Common myeloid progenitor, CD34-positive (primary cell): ENCODE results near the gene ZDHHC8.

Source experiments
- CTCF ChIA-PET: fragments of 350-600 bp; sonication (Branson Sonifier 250); formaldehyde crosslinking; loops from one replicate; lab custom pipeline; 2021; ENCODE audit warnings: antibody characterized with exemption; lab: Charles Lee
- POLR2A ChIA-PET: fragments of 350-600 bp; sonication (Branson Sonifier 250); formaldehyde crosslinking; loops from one replicate; lab custom pipeline; 2021; ENCODE audit warnings: antibody characterized with exemption; lab: Charles Lee
- DNase-seq, 3 donors: peaks; one replicate each; pipeline versions ENCODE4 v3.0.0 to v3.0.0-alpha.2; 2013
- H3K27ac ChIP-seq, 2 experiments: 1 replicate in 1 of 2; 2 replicates in 1 of 2; pipeline ENCODE4 v1.7.0; 2013; ENCODE audit warnings: inconsistent platforms in 2 of 2, low read length in 2 of 2, mild to moderate bottlenecking in 2 of 2, low read depth in 1 of 2, moderate library complexity in 1 of 2; ENCODE audit not compliant: severe bottlenecking in 2 of 2, insufficient read depth in 1 of 2, poor library complexity in 1 of 2
- H3K27me3 ChIP-seq, 5 experiments: replicated peaks in 2 of 5; 1 replicate in 3 of 5; 2 replicates in 2 of 5; pipeline versions ENCODE4 v1.6.1 to v1.7.0; 2013; ENCODE audit warnings: low read length in 4 of 5, mild to moderate bottlenecking in 2 of 5, moderate library complexity in 2 of 5, inconsistent platforms in 1 of 5; ENCODE audit not compliant: insufficient read depth in 5 of 5, control insufficient read depth in 4 of 5
- H3K36me3 ChIP-seq, 4 experiments: 1 replicate in 2 of 4; 2 replicates in 2 of 4; pipeline versions ENCODE4 v1.6.1 to v1.7.0; 2013; ENCODE audit warnings: low read length in 3 of 4, control low read depth in 1 of 4, mild to moderate bottlenecking in 1 of 4; ENCODE audit not compliant: control insufficient read depth in 4 of 4, insufficient read depth in 4 of 4
- H3K4me1 ChIP-seq, 4 experiments: 1 replicate in 3 of 4; 2 replicates in 1 of 4; pipeline versions ENCODE4 v1.6.1 to v1.7.1; 2013; ENCODE audit warnings: low read length in 3 of 4, mild to moderate bottlenecking in 3 of 4, control low read depth in 1 of 4, inconsistent platforms in 1 of 4, moderate library complexity in 1 of 4; ENCODE audit not compliant: control insufficient read depth in 4 of 4, insufficient read depth in 4 of 4; ENCODE audit errors: control extremely low read depth in 1 of 4
- H3K4me3 ChIP-seq, 7 experiments: 1 replicate in 4 of 7; 2 replicates in 3 of 7; pipeline versions ENCODE4 v1.5.1 to v1.7.0; 2013; ENCODE audit warnings: mild to moderate bottlenecking in 7 of 7, low read length in 6 of 7, moderate library complexity in 6 of 7, inconsistent platforms in 2 of 7, low read depth in 2 of 7, control low read depth in 1 of 7; ENCODE audit not compliant: insufficient read depth in 4 of 7, control insufficient read depth in 1 of 7; ENCODE audit errors: extremely low read depth in 1 of 7
- H3K9me3 ChIP-seq, 5 experiments: 1 replicate in 4 of 5; 2 replicates in 1 of 5; pipeline versions ENCODE4 v1.6.1 to v1.7.1; 2013; ENCODE audit warnings: low read length in 4 of 5, mild to moderate bottlenecking in 2 of 5, inconsistent platforms in 1 of 5, low read depth in 1 of 5, moderate library complexity in 1 of 5; ENCODE audit not compliant: control insufficient read depth in 4 of 5, insufficient read depth in 2 of 5; ENCODE audit errors: control extremely low read depth in 1 of 5
- WGBS: methylation state at CpG from one replicate; pipeline ENCODE4 v1.1.5; 2013; ENCODE audit not compliant: insufficient coverage; 5-methylcytosine and 5-hydroxymethylcytosine counted together

Gene ZDHHC8

GRCh38 chr22:20165913-20166312, 34.3 kb downstream of the ZDHHC8 start:
- no peak for DNase-seq
- 93% methylated on average over 4 of the region's 7 CpGs for WGBS
- H3K4me1 ChIP-seq: peaks cover 0 to 14% (median 7%) of the 10 kb centered on the region in 4 experiments
- no peaks in the 10 kb centered on the region for H3K27me3 ChIP-seq
- H3K4me3 ChIP-seq: no peak overlapping the region
- ChIA-PET CTCF (interaction anchor here (1.7 to 2.1 kb wide), 2 partner anchors 9 to 73 kb away, joined by 4 to 7 read pairs; no protein-coding TSS in a partner anchor), POLR2A (no interaction called here)
- H3K27ac ChIP-seq: no peak overlapping the region
- no peaks in the 10 kb centered on the region for H3K36me3 ChIP-seq
- no peaks in the 10 kb centered on the region for H3K9me3 ChIP-seq

- no peak for DNase-seq
- Histone ChIP-seq H3K9me3 (no peaks in the 10 kb centered on the region), H3K36me3 (no peaks in the 10 kb centered on the region), H3K27ac (no peak overlapping the region), H3K4me3 (no peak overlapping the region), H3K4me1 (peaks cover 0 to 6% (median 1%) of the 10 kb centered on the region in 4 experiments), H3K27me3 (no peaks in the 10 kb centered on the region)
- CTCF ChIA-PET: interaction anchor here (1.1 to 2.1 kb wide), 2 partner anchors 10 to 72 kb away, joined by 3 to 7 read pairs; no protein-coding TSS in a partner anchor
- POLR2A ChIA-PET: no interaction called here
- WGBS: 98% methylated on average over 7 of the region's 9 CpGs
Observed at GRCh38 chr22:20166703-20167102, 35.1 kb downstream of the ZDHHC8 start.

DNA sequence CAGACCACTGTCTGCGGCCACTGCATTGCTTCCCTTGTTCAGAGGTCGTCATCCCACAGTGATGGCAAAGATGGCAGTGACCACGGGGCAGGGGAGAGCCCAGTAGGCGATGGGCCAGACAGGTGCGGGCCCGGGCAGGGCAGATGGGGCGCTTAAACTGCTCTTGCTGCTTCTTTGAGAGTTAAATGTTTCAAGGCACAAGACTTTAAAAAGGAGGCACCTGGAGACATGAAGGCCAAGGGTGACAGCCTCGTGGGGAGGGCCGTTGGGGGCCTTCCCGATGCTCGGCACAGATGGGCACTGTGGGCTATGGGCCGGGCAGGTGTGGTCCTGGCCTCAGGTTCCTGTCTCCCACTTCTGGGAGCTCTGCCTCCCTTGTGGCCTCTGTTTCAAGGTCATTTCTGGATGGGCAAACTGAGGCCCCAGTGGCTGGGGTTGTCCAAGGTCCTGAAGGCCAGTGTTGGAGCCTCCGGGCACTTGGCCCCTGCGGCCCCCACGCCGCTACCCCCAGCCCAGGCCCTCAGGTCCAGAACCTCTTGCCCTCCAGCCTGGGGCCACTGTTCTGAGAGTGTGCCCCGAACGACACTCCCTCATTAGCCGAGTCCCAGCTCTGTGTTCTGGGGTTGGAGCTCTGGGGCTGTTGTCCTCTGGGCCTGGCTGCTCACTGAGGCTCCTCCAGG, 36.2 kb downstream of the ZDHHC8 start:
- 86% methylated on average over 19 of the region's 19 CpGs for WGBS
- DNase-seq: no peak
- POLR2A ChIA-PET: no interaction called here
- Histone ChIP-seq H3K4me3 (no peak overlapping the region), H3K9me3 (no peaks in the 10 kb centered on the region), H3K36me3 (no peaks in the 10 kb centered on the region), H3K4me1 (peaks cover 0 to 4% (median 0%) of the 10 kb centered on the region in 4 experiments), H3K27me3 (no peaks in the 10 kb centered on the region), H3K27ac (no peak overlapping the region)
- CTCF ChIA-PET: interaction anchor here (0.8 to 2.1 kb wide), 4 partner anchors 9 to 71 kb away, joined by 3 to 7 read pairs (median 4); no protein-coding TSS in a partner anchor

DNA sequence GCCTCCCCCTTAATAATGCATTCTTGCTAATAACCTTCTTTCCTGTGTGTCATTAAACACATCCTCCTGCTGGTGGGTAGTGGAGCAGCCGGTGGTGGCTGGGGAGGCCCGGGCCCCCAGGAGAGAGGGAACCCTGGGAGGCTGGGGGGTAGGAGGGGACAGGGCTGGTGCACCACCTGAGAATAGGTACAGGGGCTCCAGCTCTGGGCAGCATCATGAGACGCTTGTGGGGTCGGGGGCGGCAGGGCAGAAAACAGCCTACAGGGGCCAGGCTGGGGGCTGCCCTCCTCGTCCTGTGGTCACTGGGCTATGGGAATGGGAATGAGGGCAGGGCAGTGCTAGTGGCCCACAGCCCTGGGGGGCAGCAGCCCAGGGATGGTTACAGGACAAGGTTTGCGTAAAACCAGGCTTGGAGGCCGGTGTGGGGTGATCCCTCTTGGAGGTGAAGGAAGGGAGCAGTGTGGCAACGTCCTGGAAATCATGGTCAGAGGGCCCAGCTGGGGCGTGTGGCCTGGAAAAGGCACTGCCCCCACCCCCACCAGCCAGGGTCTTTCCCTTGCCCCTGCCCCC, 37.7 kb downstream of the ZDHHC8 start:
- H3K4me3 ChIP-seq: no peak overlapping the region
- H3K36me3 ChIP-seq: no peaks in the 10 kb centered on the region
- peaks cover 0 to 4% (median 0%) of the 10 kb centered on the region in 4 experiments for H3K4me1 ChIP-seq
- WGBS: 97% methylated on average over 7 of the region's 10 CpGs
- ChIA-PET POLR2A (no interaction called here), CTCF (interaction anchor here (1.7 kb wide), 1 partner anchor 9 kb away, joined by 4 read pairs; no protein-coding TSS in a partner anchor)
- no peak for DNase-seq
- no peaks in the 10 kb centered on the region for H3K27me3 ChIP-seq
- H3K27ac ChIP-seq: no peak overlapping the region
- no peaks in the 10 kb centered on the region for H3K9me3 ChIP-seq

DNA sequence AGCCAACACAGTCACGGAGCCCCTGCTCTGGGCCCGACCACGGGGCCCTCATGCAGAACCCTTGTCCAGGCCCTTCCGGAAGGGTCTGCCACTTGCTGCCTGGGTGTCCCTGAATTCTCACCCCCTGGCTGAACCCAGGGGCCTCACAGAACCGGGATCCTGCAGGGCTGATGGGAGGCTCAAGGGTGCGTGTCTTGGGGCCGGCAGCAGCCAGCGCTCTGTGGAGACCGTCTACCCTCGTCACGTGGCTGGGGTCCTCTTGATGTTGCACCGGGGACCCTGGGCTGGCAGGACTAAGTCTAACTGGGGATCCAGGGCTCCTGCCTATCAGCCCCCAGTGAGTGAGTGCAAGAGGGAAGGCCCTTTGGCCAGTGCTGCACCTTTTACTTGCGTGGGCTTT, 38.6 kb downstream of the ZDHHC8 start:
- Histone ChIP-seq H3K4me3 (no peak overlapping the region), H3K27me3 (no peaks in the 10 kb centered on the region), H3K4me1 (peaks cover 0 to 3% (median 0%) of the 10 kb centered on the region in 4 experiments), H3K27ac (no peak overlapping the region), H3K9me3 (no peaks in the 10 kb centered on the region), H3K36me3 (no peaks in the 10 kb centered on the region)
- no peak for DNase-seq
- 97% methylated on average over 13 of the region's 13 CpGs for WGBS
- CTCF ChIA-PET: no interaction called here
- POLR2A ChIA-PET: no interaction called here

GRCh38 chr22:20171288-20172140, 39.9 kb downstream of the ZDHHC8 start:
- H3K36me3 ChIP-seq: no peaks in the 10 kb centered on the region
- CTCF ChIA-PET: no interaction called here
- no peak for DNase-seq
- no peak overlapping the region for H3K27ac ChIP-seq
- peaks cover 0 to 3% (median 0%) of the 10 kb centered on the region in 4 experiments for H3K4me1 ChIP-seq
- H3K27me3 ChIP-seq: no peaks in the 10 kb centered on the region
- WGBS: 97% methylated on average over 8 of the region's 12 CpGs
- no peak overlapping the region for H3K4me3 ChIP-seq
- H3K9me3 ChIP-seq: no peaks in the 10 kb centered on the region
- POLR2A ChIA-PET: no interaction called here
